ENCODE measurements around the gene CSTF3.

- TF ChIP-seq EZH2 (IDR thresholded peaks at IDR 0.05) (no peak), POLR2AphosphoS5 (IDR thresholded peaks at IDR 0.05; ENCODE audit: borderline replicate concordance, low read depth, low read length) (no peak), FOXP2 (optimal IDR thresholded peaks at IDR 0.05; ENCODE audit: control extremely low read depth, extremely low read length, insufficient read depth) (no peak)
Observed at GRCh38 chr11:33132510-33132909, 28.8 kb downstream of the CSTF3 start.
